H9 (cell line): ENCODE data around the gene PDHX. TPM values are rescaled to one million over a fixed set of nuclear protein-coding genes. Genes with fewer than 3 reads are reported as not detected.

Source experiments
- DNase-seq: peaks from one replicate; pipeline ENCODE4 v3.0.0-alpha.2; 2017
- H2AFZ ChIP-seq: one replicate; pipeline ENCODE4 v1.6.1; 2013; ENCODE audit warnings: mild to moderate bottlenecking, low read length, control low read depth, moderate library complexity
- H2AK5ac ChIP-seq: 2 replicates; pipeline ENCODE4 v1.6.1; 2013; ENCODE audit warnings: low read length, control low read depth, mixed read lengths; ENCODE audit not compliant: insufficient read length
- H2BK120ac ChIP-seq: one replicate; pipeline ENCODE4 v1.6.1; 2013; ENCODE audit warnings: low read depth, mild to moderate bottlenecking, low read length, control low read depth, inconsistent platforms; ENCODE audit not compliant: poor library complexity, severe bottlenecking
- H2BK12ac ChIP-seq: 2 replicates; pipeline ENCODE4 v1.6.1; 2013; ENCODE audit warnings: low read length, control low read depth, mixed read lengths, low read depth; ENCODE audit not compliant: insufficient read length
- H2BK15ac ChIP-seq: 2 replicates; pipeline ENCODE4 v1.6.1; 2013; ENCODE audit warnings: low read depth, low read length, control low read depth
- H2BK20ac ChIP-seq: one replicate; pipeline ENCODE4 v1.6.1; 2013; ENCODE audit warnings: low read depth, mild to moderate bottlenecking, low read length, control low read depth, inconsistent platforms; ENCODE audit not compliant: poor library complexity, severe bottlenecking
- H2BK5ac ChIP-seq: 2 replicates; pipeline ENCODE4 v1.6.1; 2013; ENCODE audit warnings: low read length, control low read depth, mixed read lengths; ENCODE audit not compliant: insufficient read length
- H3K14ac ChIP-seq: 2 replicates; pipeline ENCODE4 v1.6.1; 2013; ENCODE audit warnings: low read length, control low read depth; ENCODE audit not compliant: insufficient read depth
- H3K18ac ChIP-seq: 2 replicates; pipeline ENCODE4 v1.6.1; 2013; ENCODE audit warnings: low read depth, mild to moderate bottlenecking, mixed read lengths, low read length, control low read depth; ENCODE audit not compliant: insufficient read length
- H3K23ac ChIP-seq: 2 replicates; pipeline ENCODE4 v1.6.1; 2013; ENCODE audit warnings: low read length, control low read depth, mixed read lengths, low read depth; ENCODE audit not compliant: insufficient read length
- H3K23me2 ChIP-seq: 2 replicates; pipeline ENCODE4 v1.6.1; 2013; ENCODE audit warnings: low read depth, mild to moderate bottlenecking, mixed read lengths, low read length, control low read depth; ENCODE audit not compliant: insufficient read length, poor library complexity, severe bottlenecking
- H3K27ac ChIP-seq: 2 replicates; pipeline ENCODE4 v1.5.1; 2013; ENCODE audit warnings: low read length, control low read depth, mixed read lengths, low read depth; ENCODE audit not compliant: insufficient read length
- H3K27me3 ChIP-seq: 2 replicates; pipeline ENCODE4 v1.6.1; 2013; ENCODE audit warnings: low read length, control low read depth, inconsistent platforms; ENCODE audit not compliant: insufficient read depth
- H3K4ac ChIP-seq: 2 replicates; pipeline ENCODE4 v1.6.1; 2013; ENCODE audit warnings: low read depth, mild to moderate bottlenecking, control low read depth, inconsistent platforms, low read length, moderate library complexity
- H3K4me1 ChIP-seq: 2 replicates; pipeline ENCODE4 v1.6.1; 2013; ENCODE audit warnings: low read length, control low read depth, inconsistent platforms; ENCODE audit not compliant: insufficient read depth
- H3K4me2 ChIP-seq: 2 replicates; pipeline ENCODE4 v1.6.1; 2013; ENCODE audit warnings: low read length, control low read depth, mixed read lengths; ENCODE audit not compliant: insufficient read length, insufficient read depth
- H3K56ac ChIP-seq: 2 replicates; pipeline ENCODE4 v1.6.1; 2013; ENCODE audit warnings: low read depth, mild to moderate bottlenecking, mixed read lengths, low read length, control low read depth; ENCODE audit not compliant: insufficient read length
- H3K79me1 ChIP-seq: 2 replicates; pipeline ENCODE4 v1.6.1; 2013; ENCODE audit warnings: low read depth, mild to moderate bottlenecking, moderate library complexity, low read length, control low read depth, inconsistent platforms; ENCODE audit not compliant: insufficient read depth, poor library complexity, severe bottlenecking
- H3K79me2 ChIP-seq: 2 replicates; pipeline ENCODE4 v1.6.1; 2013; ENCODE audit warnings: low read length, control low read depth, inconsistent platforms; ENCODE audit not compliant: insufficient read depth
- H3K9ac ChIP-seq: 2 replicates; pipeline ENCODE4 v1.6.1; 2013; ENCODE audit warnings: low read length, control low read depth, mixed read lengths; ENCODE audit not compliant: insufficient read length; ENCODE audit errors: extremely low read depth
- H3K9me3 ChIP-seq: one replicate; pipeline ENCODE4 v1.6.1; 2013; ENCODE audit warnings: low read depth, low read length, inconsistent platforms; ENCODE audit not compliant: control insufficient read depth
- H3T11ph ChIP-seq: one replicate; pipeline ENCODE4 v1.6.1; 2013; ENCODE audit warnings: mild to moderate bottlenecking, low read length, control low read depth, inconsistent platforms
- H4K20me1 ChIP-seq: one replicate; pipeline ENCODE4 v1.6.1; 2013; ENCODE audit not compliant: control insufficient read depth, insufficient read length, insufficient read depth
- H4K5ac ChIP-seq: 2 replicates; pipeline ENCODE4 v1.6.1; 2013; ENCODE audit warnings: low read depth, mild to moderate bottlenecking, mixed read lengths, low read length, control low read depth; ENCODE audit not compliant: insufficient read length
- H4K8ac ChIP-seq: replicated peaks from 2 replicates; pipeline ENCODE4 v1.6.1; 2013; ENCODE audit warnings: low read length, control low read depth, mixed read lengths, low read depth; ENCODE audit not compliant: insufficient read length
- H4K91ac ChIP-seq: 2 replicates; pipeline ENCODE4 v1.6.1; 2013; ENCODE audit warnings: low read depth, mild to moderate bottlenecking, moderate library complexity, mixed read lengths, low read length, control low read depth; ENCODE audit not compliant: insufficient read length
- H3K27ac Mint-ChIP-seq, 3 experiments: 2 replicates in 2 of 3; 3 replicates in 1 of 3; pipeline ENCODE4 v1.8.0; 2020 to 2021; ENCODE audit warnings: mixed read lengths in 3 of 3, mild to moderate bottlenecking in 1 of 3, moderate library complexity in 1 of 3
- H3K27me3 Mint-ChIP-seq: 2 replicates; pipeline ENCODE4 v1.8.0; 2021; ENCODE audit warnings: low read depth, mild to moderate bottlenecking, moderate library complexity, mixed read lengths
- H3K36me3 Mint-ChIP-seq, 3 experiments: 2 replicates in 2 of 3; 3 replicates in 1 of 3; pipeline ENCODE4 v1.8.0; 2020 to 2021; ENCODE audit warnings: low read depth in 3 of 3, mixed read lengths in 3 of 3; ENCODE audit not compliant: insufficient read depth in 1 of 3
- H3K4me1 Mint-ChIP-seq, 2 experiments: 2 replicates each; pipeline ENCODE4 v1.8.0; 2020; ENCODE audit warnings: mixed read lengths in 2 of 2
- H3K4me3 Mint-ChIP-seq, 2 experiments: 2 replicates in 1 of 2; 3 replicates in 1 of 2; pipeline ENCODE4 v1.8.0; 2020 to 2021; ENCODE audit warnings: mild to moderate bottlenecking in 2 of 2, mixed read lengths in 2 of 2, moderate library complexity in 1 of 2
- H3K9me3 Mint-ChIP-seq, 2 experiments: 2 replicates in 1 of 2; 3 replicates in 1 of 2; pipeline ENCODE4 v1.8.0; 2020; ENCODE audit warnings: mild to moderate bottlenecking in 2 of 2, mixed read lengths in 2 of 2, moderate library complexity in 1 of 2
- WGBS: extraction: QIAGEN DNeasy Blood & Tissue Kit; methylation state at CpG from one replicate; pipeline ENCODE4 v1.1.7; 2013; ENCODE audit warnings: missing lambda C conversion rate, low lambda C conversion rate, mixed read lengths; ENCODE audit not compliant: insufficient read length; ENCODE audit errors: extremely low coverage; 5-methylcytosine and 5-hydroxymethylcytosine counted together
- total RNA-seq: library from RNA; stranded (reverse); gene quantifications from 2 replicates; pipeline ENCODE4 v1.2.1, GENCODE V29; 2021
- TF ChIP-seq, protein P1 (sequence below): fragments of 200-600 bp; sonication (generic); conservative IDR thresholded peaks from 3 replicates; pipeline ENCODE4 v1.8.0; 2021; ENCODE audit warnings: antibody characterized with exemption, mild to moderate bottlenecking

PDHX gene
- total RNA-seq, 1 experiment from 2014 or later: 40.1 TPM

- Histone ChIP-seq H4K91ac (no peak overlapping the region), H2BK20ac (no peak overlapping the region), H3K14ac (no peak overlapping the region), H4K8ac (no peak overlapping the region), H2BK5ac (no peak overlapping the region), H3K4ac (no peak overlapping the region), H2BK120ac (no peak overlapping the region), H3K79me2 (peaks cover 2% of the 10 kb centered on the region; the same call in 1 of the 2 replicates), H2AK5ac (no peak overlapping the region), H3K9me3 (no peaks in the 10 kb centered on the region), H3K23me2 (no peaks in the 10 kb centered on the region), H3K56ac (no peak overlapping the region), H4K5ac (no peak overlapping the region), H3K4me2 (no peak overlapping the region), H3K4me1 (peaks cover 5% of the 10 kb centered on the region; the same call in 1 of the 2 replicates), H3K27me3 (no peaks in the 10 kb centered on the region), H3K18ac (no peak overlapping the region), H4K20me1 (no peaks in the 10 kb centered on the region), H2AFZ (no peak overlapping the region), H3K27ac (no peak overlapping the region), H3T11ph (no peak overlapping the region), H3K9ac (no peak overlapping the region), H3K79me1 (no peaks in the 10 kb centered on the region), H2BK15ac (no peak overlapping the region), H3K23ac (no peak overlapping the region), H2BK12ac (no peak overlapping the region)
- Mint-ChIP-seq H3K27me3 (no peaks in the 10 kb centered on the region), H3K27ac (no peak overlapping the region), H3K36me3 (peaks cover 18 to 21% (median 19%) of the 10 kb centered on the region in 3 experiments; a peak in 6 of 7 replicates), H3K4me3 (no peak overlapping the region), H3K9me3 (no peaks in the 10 kb centered on the region; a peak in 1 of 5 replicates), H3K4me1 (peaks cover 2 to 9% of the 10 kb centered on the region in 2 experiments; a peak in 3 of 4 replicates)
- DNase-seq: no peak
- TF ChIP-seq, protein P1, sequence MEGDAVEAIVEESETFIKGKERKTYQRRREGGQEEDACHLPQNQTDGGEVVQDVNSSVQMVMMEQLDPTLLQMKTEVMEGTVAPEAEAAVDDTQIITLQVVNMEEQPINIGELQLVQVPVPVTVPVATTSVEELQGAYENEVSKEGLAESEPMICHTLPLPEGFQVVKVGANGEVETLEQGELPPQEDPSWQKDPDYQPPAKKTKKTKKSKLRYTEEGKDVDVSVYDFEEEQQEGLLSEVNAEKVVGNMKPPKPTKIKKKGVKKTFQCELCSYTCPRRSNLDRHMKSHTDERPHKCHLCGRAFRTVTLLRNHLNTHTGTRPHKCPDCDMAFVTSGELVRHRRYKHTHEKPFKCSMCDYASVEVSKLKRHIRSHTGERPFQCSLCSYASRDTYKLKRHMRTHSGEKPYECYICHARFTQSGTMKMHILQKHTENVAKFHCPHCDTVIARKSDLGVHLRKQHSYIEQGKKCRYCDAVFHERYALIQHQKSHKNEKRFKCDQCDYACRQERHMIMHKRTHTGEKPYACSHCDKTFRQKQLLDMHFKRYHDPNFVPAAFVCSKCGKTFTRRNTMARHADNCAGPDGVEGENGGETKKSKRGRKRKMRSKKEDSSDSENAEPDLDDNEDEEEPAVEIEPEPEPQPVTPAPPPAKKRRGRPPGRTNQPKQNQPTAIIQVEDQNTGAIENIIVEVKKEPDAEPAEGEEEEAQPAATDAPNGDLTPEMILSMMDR: no peak
- no CpG with 5 or more reads among the region's 6 CpGs for WGBS
Observed at GRCh38 chr11:34909415-34909814, 7.0 kb upstream of the PDHX start.
